HG03432 (cell line): Measurements from ENCODE around the gene CASP8.
"Not testable (repeated sequence)": the region's sequence is repeated elsewhere in the genome, so short reads cannot be mapped to it uniquely, and the experiment has no call there.

ENCODE experiments used
- ATAC-seq: cut with Tn5 transposase; IDR thresholded peaks from one replicate; pipeline ENCODE4 v1.9.1; 2021; ENCODE audit warnings: mild to moderate bottlenecking, moderate library complexity; ENCODE audit not compliant: unreplicated experiment

Gene CASP8

GRCh38 chr2:201239167-201239935, 21.0 kb upstream of the CASP8 start:
- ATAC-seq: not testable (repeated sequence)

- ATAC-seq: no peak
Measured at GRCh38 chr2:201242571-201243277, 17.6 kb upstream of the CASP8 start.

DNA sequence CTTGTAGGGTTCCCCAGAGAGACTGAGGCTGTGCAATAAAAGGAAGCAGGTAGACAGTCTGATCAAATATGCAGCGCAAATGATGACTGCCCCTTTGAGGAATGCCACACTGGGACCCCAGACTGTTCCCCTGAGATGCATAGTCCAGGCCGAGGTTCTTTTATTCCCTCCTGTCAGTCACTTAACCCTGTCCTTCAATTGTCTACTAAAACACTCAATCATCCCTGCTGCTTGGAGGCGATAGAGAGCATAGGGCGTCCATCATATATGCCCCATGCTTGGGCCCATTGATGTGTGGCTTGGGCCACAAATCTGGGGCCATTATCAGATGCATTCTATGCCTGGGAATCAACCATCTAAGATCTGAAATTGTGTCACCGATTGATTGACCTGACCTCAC, 15.5 kb upstream of the CASP8 start:
- ATAC-seq: no peak

DNA sequence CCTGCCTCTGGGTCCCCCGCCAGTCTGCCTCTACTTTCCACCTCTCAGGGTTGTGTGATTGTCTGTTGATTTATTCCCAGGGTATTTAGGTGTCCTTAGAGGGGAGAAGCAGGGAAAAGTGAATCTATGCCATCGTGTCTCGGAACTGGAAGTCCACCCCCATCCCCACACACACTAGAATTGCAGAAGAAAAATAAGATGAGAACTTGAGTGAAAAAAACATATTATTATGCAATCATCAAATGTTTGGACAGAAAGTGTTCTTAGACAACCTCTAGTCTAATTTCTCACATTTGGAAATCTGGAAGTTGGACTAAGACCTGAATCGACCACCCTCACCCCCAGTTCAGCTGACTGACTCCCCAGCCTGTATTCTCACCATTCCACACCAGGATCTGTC, 14.1 kb upstream of the CASP8 start:
- no peak for ATAC-seq

DNA sequence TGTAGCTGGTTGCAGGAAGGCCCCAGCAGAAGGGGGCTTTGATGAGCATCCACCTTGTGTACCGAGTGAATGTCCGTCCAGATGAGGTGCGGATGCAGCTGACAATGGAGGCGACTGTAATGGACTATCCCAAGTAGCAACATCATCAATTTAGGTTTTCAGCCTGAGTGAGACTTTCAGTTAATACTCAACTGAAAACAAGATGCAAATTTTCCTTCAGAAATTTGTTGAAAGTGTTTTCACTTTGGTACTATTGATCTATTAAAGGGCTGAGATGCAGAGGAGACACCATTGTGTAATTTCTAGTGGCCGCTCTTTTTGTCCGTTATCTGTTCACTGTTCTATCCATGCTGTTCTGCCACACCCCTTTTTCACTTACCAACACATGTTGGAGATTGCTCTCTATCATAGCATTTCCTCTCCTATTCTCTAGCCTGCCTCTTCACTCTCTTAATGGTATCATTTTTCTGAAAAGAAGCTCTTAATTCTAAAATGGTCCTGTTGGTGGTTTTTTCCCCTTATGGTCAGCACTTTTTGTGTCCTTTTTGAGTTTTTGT, 12.0 kb upstream of the CASP8 start:
- ATAC-seq: peak; percentile 39

GRCh38 chr2:201249889-201250288, 10.4 kb upstream of the CASP8 start:
- no peak for ATAC-seq

DNA sequence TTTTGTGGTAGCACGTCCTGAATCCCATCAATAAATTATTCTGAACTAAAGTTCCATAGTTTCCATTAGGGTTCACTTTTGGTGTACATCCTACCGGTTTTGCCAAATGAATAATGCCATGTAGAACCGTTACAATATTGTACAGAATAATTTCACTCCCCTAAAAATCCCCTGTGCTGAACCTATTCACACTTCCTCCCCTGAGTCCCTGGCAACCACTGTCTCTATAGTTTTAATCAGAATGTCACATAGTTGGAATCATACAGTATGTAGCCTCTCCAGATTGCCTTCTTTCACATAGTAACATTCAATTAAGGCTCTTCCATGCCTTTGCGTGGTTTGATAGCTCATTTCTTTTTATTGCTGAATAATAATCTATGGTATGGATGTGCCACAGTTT, 9.6 kb upstream of the CASP8 start:
- no peak for ATAC-seq

GRCh38 chr2:201254081-201254730, 6.1 kb upstream of the CASP8 start:
- ATAC-seq: no peak

GRCh38 chr2:201255408-201256033, 4.8 kb upstream of the CASP8 start:
- no peak for ATAC-seq

DNA sequence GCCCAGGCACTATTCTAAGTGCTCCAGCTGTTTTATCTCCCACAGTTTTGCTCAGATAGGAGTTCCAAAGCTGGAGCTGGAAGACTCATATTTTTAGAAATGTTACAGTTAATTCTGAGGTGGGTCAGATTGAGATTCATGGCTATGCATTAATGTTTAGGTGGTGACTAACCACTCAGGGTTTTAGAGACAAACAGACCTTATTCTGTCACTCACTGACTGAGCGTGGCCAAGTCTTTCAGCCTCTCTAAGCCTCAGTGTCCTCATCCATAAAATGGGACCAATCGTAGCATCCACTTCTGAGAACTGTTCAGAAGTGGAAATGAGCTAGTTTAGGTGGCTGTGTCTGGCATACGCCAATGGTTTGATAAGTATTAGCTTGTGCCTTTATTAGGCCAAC, 4.3 kb upstream of the CASP8 start:
- ATAC-seq: no peak

GRCh38 chr2:201257381-201257955, 2.9 kb upstream of the CASP8 start:
- ATAC-seq: peak; percentile 52

DNA sequence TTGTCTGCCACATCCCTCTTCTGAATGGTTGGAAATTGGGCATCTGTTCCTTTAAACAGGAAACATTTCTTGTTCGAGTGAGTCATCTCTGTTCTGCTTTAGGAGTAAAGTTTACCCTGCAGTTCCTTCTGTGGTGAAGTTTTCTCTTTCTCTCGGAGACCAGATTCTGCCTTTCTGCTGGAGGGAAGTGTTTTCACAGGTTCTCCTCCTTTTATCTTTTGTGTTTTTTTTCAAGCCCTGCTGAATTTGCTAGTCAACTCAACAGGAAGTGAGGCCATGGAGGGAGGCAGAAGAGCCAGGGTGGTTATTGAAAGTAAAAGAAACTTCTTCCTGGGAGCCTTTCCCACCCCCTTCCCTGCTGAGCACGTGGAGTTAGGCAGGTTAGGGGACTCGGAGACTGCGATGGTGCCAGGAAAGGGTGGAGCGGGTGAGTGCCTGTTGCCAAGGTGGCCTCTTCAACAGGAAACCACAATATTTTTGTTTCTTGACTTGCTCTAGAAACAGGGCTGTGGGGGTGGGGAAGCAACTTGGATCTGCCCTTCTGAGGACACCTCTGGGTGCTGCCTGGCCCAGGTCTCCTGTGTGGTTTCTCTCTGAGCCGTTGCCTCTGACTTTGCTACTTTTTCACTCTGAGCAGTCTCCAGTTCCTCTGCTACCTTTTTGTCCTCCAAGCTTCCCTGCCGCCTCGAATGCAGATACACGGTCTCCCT, 2.2 kb upstream of the CASP8 start:
- peak; percentile 78 for ATAC-seq

GRCh38 chr2:201258666-201259615, 1.4 kb upstream of the CASP8 start:
- no peak for ATAC-seq

DNA sequence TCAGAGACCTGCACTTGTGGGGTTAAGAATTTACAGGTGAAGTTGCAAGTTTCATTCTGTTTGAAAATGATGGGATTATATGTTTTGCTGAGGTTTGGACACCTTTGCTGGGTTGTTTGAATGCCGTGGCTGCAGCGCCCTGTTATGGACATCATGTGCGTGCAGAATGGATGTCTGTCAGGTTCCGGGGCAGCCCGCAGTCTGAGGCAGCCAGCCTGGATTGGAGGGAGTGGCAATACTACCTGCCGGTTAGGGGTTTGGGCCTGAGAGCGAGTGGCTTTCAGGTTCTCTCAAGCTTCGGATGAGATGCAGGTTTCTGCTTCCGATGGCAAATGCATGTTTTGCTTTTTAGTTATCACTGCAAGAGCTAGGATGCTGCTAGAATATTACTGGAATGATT, 1.1 kb downstream of the CASP8 start:
- no peak for ATAC-seq

DNA sequence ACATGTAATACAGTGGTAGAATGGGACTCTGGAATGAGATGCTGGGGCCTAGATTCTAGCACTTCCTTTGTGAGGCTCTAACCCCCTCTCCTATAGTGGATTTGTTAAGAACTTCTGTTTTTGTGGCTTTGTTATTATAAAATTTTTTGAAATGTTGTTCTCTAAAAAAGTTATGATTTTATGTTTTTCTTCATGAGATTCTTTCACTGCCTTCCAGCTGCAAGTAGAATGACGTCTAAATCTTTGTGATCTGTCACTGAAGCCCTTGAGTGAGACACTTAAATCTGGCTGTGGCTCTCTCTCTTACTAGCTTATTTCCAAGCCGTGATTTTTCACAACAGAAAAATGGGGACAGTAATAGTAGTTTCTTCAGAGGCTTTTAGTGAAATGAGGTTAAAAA, 1.6 kb downstream of the CASP8 start:
- no peak for ATAC-seq

- ATAC-seq: no peak
Measured at GRCh38 chr2:201262718-201263117, 2.4 kb downstream of the CASP8 start.

DNA sequence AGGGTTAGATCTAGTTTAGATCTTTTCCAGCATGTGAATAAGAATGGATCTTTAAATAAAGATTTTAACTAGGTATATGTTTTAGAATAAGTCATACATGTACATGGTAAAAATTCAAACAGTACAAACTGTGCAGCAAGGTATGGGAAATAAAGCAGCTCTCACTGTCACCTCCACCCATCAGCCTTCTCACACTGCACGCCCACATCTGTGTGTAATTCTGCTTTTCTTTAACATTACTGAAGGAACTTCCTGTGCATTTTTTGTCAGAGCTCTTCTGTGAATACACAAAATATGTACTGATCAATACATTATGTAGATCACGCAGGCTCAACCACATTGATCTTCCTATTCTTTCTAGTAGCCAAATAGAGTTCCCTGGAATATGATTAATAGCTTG, 3.4 kb downstream of the CASP8 start:
- ATAC-seq: no peak

GRCh38 chr2:201264472-201265173, 4.3 kb downstream of the CASP8 start:
- ATAC-seq: no peak

- no peak for ATAC-seq
Measured at GRCh38 chr2:201266629-201267028, 6.3 kb downstream of the CASP8 start.
